ENCODE data around the gene RNF44.
"Not testable (repeated sequence)": the region's sequence is repeated elsewhere in the genome, so short reads cannot be mapped to it uniquely, and the experiment has no call there.

The RNF44 gene

GRCh38 chr5:176550937-176551336 lies 13.7 kb upstream of the RNF44 start:
- not testable (repeated sequence) for FAIRE-seq

DNA sequence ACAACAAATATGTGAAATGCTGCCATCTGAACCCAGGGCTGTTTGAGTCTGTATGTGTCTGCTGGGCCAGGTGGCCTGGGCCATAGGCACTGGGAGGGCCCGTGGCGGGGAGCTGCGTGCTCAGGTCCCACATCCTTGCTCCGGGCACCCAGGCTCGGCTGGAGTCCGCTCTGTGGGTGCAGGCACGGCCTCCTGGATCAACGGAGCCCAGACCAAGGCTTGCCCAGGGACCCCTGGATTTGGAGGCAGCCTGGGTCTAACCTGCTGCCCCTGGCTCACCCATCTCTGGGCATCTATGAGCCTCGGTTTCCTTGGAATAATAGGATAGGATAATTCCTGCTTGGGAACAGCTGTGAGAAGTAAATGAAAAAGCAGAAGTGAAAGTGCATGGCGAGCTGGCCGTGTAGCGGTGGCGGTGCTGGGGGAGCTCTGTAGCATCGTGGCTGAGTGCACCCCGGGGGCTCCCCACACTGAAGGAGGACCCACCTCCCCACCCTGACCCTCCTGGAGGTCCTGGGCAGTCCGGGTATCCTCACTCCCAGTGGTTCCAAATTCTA lies 13.2 kb upstream of the RNF44 start:
- FAIRE-seq, result no peak

GRCh38 chr5:176549871-176550270 lies 12.7 kb upstream of the RNF44 start:
- FAIRE-seq, result no peak

- no peak for FAIRE-seq
Observed at GRCh38 chr5:176548967-176549444, 11.8 kb upstream of the RNF44 start, which contains the start of gene CDHR2. Gene CDHR2, plus strand, starts transcription at chr5:176549342. Its CDS starts 16,011 bp downstream, at chr5:176565353.

DNA sequence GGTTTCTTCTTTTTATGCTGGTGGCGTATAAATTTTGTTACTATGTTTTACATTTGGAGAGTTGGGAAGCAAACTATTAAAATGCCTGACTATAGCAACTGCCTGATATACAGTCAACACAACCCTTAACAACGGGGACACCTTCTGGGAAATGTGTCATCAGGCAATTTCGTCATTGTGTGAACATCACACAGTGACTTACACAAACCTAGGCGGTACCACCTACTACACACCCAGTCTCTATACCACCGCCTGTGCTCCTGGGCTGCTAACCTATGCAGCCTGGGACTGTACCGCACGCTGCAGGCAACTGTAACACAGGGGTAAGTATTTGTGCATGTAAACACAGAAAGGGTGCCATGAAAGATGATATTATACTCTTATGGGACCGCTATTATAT lies 10.6 kb upstream of the RNF44 start:
- FAIRE-seq, result no peak

- FAIRE-seq, result no peak
Observed at GRCh38 chr5:176545737-176546509, 8.7 kb upstream of the RNF44 start.

GRCh38 chr5:176545388-176545736 lies 8.2 kb upstream of the RNF44 start:
- no peak for FAIRE-seq

- FAIRE-seq, result no peak
Observed at GRCh38 chr5:176543428-176544182, 6.4 kb upstream of the RNF44 start.

GRCh38 chr5:176542596-176543427 lies 5.6 kb upstream of the RNF44 start:
- no peak for FAIRE-seq

DNA sequence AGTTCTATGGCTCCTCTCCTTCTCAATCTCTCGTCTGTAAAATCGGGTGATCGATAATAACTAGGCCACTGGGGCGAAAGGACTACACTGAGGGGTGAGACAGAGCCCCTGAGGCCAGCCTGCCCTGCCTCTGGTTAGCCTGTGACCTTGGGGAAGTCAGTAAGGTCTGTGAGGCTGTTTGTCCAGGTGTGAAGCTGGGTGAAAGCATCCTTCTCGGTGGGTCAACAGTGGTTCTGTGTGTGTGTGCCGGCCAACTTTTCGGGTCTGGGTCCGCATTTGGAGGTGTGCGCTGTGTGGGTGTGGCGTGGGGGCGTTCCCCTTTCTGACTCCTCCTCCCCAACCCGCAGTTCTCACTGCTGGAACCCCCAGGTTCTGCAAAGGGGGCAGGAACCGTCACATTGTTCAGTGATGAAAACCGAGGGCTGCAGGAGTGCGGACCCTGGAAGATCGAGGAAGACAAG lies 5.0 kb upstream of the RNF44 start:
- no peak for FAIRE-seq

- FAIRE-seq, result no peak
Observed at GRCh38 chr5:176541338-176542134, 4.3 kb upstream of the RNF44 start.

- no peak for FAIRE-seq
Observed at GRCh38 chr5:176540956-176541337, 3.7 kb upstream of the RNF44 start.

DNA sequence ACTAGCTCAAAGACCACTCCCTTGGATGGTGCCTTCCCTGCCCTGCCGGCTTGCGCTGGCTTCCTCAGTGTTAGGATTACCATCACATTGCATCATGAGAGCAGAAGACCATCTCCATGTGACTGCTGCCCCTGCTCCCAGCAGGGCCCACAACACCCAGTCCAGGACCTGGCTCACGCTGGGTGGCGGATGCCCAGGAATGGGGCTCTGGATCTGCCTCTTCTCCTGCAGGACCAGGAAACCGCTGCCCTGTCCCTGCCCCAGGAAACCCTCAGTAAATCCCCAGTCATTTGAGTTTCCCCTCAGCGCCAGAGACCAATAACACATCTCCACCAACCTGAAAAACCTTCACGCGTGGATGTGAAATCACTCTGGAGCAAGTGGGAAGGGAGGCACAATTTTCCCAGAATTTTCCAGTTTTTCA lies 3.3 kb upstream of the RNF44 start:
- no peak for FAIRE-seq

GRCh38 chr5:176538989-176539384 lies 1.8 kb upstream of the RNF44 start:
- no peak for FAIRE-seq

- no peak for FAIRE-seq
Observed at GRCh38 chr5:176538230-176538988, 1.2 kb upstream of the RNF44 start.

DNA sequence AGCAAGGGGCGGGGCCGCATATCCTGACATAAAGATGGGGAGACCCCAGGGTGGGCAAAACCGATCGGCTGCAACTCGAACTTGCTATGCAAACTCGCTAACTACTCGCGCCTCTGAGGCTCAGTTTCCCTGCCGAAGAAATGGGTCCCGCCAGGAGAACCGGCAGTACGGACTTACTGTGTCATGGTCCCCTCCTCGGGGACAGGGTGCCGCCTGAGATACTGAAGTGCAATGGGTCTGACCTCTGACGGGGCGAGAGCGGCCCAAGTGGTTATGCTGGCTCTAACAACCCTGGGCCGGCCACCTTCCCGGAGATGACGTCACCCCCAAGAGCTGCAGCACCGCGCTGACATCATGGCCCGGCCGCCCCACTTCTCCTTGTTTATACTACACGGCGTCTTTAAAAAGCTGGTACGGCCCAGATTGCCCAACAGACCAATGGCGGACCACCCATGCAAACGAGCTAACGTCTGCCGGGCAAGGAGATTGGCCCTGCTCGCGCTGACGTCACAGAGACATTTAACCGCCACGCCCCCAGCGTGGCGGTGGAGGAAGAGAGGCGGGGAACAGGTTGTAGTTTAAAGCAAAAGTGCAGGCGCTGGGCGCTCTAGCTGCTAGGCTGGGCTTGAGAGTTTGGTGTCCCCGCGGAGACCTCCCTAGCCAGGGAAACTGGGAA lies 490 bp upstream of the RNF44 start:
- peak; percentile 95 for FAIRE-seq

DNA sequence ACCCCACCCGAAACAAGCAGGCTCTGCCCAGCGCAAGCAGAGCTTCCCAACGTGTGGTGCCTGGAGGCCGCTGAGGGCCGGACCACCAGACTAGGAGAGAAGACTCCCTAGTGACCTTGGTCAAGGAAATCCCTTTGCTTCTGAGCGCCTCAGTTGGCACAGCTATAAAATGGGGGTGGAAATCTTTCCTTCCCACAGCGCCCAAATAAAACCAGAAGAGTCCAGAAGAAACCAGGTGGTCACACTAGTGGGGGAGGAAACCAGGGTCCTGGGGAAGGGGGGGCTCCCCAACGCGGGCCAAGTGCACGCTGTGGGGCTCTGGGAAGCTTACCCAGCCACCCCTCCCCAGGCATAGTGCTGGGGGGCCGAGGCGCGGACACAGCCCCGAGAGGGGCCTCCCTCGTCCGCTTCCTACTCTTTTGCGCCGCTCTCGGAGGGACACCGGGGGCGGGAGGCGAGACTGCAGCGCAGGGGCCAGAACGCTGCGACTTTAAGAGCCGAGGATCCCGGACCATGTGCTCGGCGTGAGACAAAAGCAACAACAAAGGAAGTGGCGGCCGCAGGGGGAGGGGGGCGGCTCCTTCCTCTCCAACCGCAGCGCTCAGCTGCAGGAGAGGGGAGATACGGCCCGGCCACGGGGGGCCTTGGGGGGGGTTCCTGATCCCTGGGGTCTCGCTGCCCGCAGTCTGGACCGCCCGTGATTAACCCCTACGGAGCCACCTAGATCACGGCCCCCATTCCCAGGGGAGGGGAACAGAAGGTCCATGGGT lies 885 bp downstream of the RNF44 start:
- no peak for FAIRE-seq

DNA sequence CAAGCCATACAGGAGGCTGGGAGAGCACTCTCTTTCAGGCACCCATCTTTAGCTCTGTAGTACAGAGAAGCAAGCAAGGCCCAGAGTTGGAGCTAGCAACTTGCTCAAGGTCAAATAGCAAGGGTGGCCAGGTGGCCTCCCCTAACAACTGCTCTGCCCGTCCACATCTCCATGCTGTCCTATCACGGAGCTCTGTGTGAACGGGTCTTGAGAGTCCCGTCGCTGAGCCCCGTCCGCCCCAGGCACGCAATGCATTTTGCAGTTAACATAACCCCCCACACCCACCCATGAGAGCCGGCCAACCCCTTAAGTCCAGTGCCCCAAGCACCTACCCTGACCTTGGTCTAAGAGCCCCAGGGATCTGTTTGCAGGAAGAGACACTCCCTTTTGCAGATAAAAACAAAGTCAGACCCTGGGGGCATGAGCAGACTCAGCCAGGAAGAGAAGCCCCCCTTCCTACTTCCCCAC lies 1.5 kb downstream of the RNF44 start:
- FAIRE-seq, result no peak

DNA sequence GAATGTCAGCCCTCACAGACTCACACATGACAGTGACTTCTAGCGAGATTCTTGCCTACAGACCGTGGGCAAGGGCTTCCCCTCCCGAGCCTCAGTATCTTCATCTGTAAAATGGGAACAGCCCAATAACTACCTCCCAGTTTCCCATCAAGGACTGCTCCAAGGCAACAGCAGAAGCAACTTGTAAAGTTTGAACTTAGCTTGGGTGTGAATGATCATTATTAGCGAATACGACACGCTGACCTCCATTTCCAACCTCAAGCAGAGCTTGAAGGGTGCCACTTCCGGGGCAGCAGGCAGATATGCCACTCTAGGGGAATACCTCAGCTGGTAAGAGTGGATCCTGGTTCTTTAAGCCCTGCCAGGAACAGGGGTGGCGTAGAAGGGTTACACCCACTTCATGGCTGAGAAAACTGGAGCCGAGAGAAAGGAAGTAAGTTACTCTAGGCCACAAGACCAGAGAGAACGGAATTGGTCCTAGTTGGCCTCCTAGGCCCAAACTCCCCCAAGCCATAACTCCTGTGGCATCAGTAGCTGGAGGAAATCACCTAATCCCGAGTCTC lies 2.0 kb downstream of the RNF44 start:
- no peak for FAIRE-seq
